Measurements from ENCODE around the gene RASAL3.

GRCh38 chr19:15443325-15443724, 21.0 kb downstream of the RASAL3 start:
- no peak for TF ChIP-seq POLR2AphosphoS5 (IDR thresholded peaks at IDR 0.05)
- TF ChIP-seq CTCF (IDR thresholded peaks at IDR 0.05) = no peak

Measured in upper lobe of left lung (tissue), 4 donors.